Fibroblast of skin of scalp (primary cell): ENCODE results near the gene RNF44.

ENCODE experiments used
- DNase-seq: peaks from one replicate; pipeline ENCODE4 v3.0.0-alpha.2; 2013

The RNF44 gene

DNA sequence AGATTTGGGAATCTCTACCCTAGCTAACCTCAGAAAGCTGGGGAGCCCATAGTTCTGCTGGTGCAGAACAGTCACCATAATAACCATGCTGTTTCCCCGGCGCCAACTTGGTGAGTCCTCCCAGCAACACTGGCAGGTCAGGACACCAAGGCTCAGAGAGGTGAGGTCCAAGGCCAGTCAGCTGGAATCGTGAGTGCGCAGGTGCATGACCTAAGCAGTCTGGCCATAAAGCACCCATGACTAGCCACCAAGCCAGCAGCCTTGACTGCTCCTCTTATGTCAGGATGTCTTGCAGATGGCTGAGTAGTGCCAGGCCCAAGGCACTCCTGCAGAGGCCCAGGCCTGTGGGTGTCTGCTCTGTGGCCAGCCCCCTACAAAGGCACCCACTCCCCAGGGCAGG lies 2.6 kb downstream of the RNF44 start:
- no peak for DNase-seq

GRCh38 chr5:176533894-176534611 lies 3.1 kb downstream of the RNF44 start:
- DNase-seq = no peak

- DNase-seq = peak; percentile 17
Measured at GRCh38 chr5:176533390-176533789, 3.8 kb downstream of the RNF44 start.

DNA sequence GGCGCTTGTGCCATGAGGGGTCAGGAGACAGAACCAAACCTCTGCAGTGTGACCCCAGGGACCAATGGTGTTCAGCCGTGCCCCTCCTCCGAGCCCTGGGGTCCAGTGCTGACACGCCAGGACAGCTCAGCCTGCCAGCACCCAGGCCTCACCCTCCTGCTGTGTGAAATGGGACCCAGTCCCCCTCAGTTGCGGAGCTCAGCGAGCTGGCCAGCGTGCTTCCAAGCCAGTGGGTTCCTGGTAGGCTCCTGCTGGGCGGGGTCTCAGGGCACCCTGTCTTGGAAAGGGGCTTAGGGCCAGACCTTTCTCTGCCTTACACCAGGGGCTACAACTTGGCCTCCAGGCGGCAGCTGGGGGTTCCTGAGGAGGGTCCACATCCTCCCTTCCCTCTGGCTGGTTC lies 4.4 kb downstream of the RNF44 start:
- DNase-seq = no peak

DNA sequence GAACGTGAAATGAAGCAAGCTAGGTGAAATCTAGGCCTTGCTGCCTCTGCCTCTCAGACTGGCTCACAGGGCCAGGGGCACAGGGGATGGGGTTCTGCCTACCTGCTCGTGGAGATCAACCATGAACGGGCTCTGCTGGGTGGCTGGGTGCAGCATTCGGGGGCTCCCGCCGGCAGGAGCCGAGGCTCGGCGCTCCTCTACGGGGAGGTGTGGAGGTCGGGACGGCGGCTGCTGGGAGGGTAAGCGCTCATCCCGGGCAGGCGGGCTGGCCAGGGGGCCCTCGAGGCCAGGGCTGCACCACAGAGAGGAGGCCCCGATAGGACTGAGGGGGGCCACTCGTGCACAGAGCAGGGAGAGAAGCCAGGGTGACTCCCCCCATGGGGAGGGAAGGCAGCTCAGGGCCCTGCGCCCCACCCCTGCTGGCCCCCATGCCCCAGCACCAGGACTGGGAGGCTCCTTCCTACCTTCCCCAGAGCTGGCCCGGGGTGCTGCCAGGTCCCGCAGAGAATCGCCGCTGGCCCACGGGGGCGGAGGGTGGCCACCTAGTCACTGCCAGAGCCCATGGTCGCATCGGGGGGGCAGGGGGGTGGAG lies 5.2 kb downstream of the RNF44 start:
- no peak for DNase-seq

DNA sequence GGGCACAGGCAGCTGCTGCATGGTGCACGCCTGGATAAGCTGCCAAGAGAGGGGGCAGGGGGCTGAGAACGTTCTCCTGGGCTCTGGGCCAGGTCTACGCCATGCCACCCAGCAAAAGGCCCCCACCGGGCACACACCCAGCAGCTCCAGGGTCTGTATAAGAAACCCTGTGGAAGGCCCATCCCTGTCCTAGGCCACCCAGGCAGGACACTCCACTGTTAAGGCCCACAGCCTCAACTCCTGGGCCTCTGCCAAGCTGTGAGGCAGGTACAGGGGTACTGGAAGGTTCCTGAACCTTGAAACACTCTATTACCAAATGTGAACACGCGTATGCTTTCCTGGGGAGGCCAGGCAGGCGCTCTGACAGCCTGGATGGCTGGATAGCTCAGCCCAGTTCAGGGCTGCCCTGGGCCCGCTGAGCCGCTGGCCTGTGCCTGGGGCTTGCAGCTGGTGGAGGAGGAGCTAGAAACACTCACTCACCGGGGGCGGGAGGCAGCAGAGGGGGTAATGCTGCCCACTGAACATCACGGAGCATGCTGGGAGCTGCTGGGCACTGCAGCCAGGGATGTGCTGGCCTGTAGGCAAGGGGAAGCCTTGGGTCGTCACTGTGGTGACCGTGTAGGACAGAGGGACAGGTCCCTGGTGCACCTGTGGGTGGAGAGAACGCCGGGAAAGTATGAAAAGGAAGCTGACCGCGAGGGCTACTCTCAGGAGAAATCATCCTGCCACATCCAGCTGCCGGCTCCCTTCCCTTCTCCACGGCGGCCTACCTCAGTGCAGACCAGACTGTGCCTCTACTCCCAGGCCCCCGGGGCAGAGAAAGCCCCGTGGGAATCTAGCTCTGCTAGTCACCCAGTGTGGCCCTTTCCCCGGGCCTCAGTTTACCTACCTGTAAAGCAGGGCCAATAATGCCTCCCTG lies 6.0 kb downstream of the RNF44 start:
- DNase-seq = peak; percentile 25

- no peak for DNase-seq
Measured at GRCh38 chr5:176530393-176530982, 6.7 kb downstream of the RNF44 start.

- no peak for DNase-seq
Measured at GRCh38 chr5:176529741-176530141, 7.5 kb downstream of the RNF44 start.

- no peak for DNase-seq
Measured at GRCh38 chr5:176529116-176529740, 8.0 kb downstream of the RNF44 start.

- no peak for DNase-seq
Measured at GRCh38 chr5:176528761-176529115, 8.5 kb downstream of the RNF44 start.

DNA sequence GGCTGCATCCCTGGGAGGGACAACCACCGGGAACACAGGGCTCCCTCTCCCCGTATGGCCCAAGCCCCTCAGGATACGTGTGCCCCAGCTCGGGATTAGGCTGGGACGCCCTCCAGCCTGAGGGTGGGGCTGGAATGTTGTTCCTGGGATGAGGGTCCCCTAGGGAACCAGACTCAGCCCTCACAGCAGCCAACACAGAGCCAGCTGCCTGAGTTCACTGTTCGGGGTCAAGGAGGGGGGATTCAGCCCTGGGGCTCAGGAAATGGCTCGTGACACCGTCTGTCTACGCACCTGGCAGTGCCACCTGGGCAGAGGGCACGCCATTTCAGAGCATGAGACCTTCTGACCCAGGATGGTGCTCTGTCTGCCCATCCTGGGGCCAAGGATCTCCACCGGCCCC lies 8.9 kb downstream of the RNF44 start:
- DNase-seq = no peak

DNA sequence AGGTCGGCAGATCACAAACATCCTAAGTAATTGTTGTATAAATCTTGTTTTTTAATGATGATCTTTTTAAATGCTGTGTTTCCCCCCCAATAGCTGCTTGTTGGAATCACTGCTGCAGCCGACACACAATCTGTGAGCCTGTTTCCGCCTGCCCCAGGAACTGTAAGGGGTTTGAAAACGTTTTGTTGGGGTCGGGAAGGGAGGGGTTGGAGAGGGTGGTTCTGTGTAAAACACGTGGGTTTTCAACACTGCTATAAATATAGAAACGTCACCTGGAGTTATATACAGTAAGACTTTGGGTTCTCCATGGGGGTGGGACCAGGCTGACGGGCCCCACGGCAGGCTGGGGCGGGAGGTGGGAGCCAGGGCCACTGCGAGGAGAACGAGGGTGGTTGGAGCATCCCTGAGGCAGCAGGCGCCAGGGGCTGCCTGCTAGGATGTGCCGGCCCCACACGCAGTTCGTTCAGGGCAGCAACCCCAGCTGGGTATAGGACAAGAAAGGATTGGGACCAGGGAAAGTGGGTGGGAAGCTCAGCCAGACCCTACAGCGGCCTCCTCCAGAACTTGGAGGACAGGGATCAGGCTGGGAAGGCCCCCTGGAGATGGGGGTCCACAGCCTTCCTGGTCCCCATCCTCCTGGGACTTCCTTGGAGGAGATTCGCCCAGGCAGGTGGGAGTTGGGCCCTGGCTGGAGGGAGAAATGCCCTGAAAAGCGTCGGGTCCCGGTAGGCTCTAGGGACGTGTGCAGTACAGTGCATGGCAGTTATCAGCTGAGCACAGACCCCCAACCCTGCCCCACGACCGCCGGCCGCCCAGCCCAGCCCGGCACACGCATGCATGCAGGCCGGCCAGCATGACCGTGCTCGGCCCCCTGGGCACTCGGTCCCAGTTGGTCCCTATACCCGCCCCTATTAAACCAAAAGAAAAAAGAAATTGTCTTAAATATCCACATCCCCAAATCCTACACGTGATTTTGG lies 9.7 kb downstream of the RNF44 start:
- no peak for DNase-seq

GRCh38 chr5:176526462-176526861 lies 10.7 kb downstream of the RNF44 start:
- no peak for DNase-seq

- no peak for DNase-seq
Measured at GRCh38 chr5:176525677-176526076, 11.5 kb downstream of the RNF44 start.

DNA sequence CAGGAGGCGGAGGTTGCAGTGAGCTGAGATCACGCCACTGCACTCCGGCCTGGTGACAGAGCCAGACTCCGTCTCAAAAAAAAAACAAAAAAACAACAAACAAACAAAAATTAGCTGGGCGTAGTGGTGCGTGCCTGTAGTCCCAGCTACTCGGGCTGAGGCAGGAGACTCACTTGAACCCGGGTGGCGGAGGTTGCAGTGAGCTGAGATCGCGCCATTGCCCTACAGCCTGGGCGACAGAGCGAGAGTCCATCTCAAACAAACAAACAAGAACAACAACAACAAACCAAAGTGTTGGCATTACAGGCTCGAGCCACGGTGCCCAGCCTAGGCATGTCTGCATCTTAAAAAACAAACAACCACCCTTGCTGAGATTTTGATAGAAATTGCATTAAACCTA lies 12.2 kb downstream of the RNF44 start:
- DNase-seq = no peak

DNA sequence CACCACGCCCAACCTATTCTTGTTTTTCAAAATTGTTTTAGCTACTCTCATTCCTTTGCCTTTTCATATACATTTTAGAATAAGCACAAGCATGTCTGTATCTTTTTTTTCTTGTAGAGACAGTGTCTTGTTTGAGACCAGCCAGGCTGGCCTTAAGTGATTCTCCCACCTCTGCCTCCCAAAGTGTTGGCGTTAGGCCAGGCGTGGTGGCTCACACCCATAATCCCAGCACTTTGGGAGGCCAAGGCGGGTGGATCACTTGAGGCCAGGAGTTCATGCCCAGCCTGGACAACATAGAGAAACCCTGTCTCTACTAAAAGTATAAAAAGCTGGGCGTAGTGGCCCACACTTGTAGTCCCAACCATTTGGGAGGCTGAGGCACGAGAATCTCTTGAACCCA lies 13.1 kb downstream of the RNF44 start:
- no peak for DNase-seq

- no peak for DNase-seq
Measured at GRCh38 chr5:176521699-176522263, 15.4 kb downstream of the RNF44 start.

- no peak for DNase-seq
Measured at GRCh38 chr5:176521286-176521685, 15.9 kb downstream of the RNF44 start.

- no peak for DNase-seq
Measured at GRCh38 chr5:176519810-176520720, 17.1 kb downstream of the RNF44 start.

DNA sequence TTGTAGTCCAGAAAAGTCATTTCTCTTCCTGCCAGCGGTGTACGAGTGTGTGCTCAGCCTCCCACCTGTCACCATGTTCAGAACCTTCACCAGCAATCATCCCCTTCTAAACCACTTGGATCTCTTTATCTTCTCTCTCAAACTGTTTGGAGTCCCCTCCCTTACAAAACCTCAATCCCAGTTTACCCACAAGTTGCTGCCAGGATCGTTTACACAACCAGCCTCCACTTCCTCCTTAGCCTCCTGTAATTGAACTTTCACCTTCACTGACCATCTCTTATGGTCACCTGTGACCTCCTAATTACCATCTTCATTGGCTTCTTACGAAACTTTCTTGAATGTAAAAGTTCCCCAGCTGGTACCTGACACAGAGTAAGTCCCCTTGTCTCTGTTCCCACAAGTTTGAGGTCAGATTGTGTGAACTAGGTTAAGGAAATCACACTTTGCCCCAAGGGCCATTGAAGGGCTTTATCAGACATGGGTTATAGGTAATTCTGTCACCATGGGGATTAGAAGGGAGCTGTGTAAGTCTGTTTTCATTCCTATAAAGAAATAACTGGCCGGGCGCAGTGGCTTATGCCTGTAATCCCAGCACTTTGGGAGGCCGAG lies 20.0 kb downstream of the RNF44 start:
- no peak for DNase-seq
